HG03045 (cell line): ENCODE measurements around the gene CXCR5.
A peak's percentile ranks its signal among the peaks of the same experiment; 100 is the strongest.

ENCODE experiments used
- ATAC-seq: cut with Tn5 transposase; IDR thresholded peaks from one replicate; pipeline ENCODE4 v1.9.1; 2021; ENCODE audit warnings: mild to moderate bottlenecking, moderate library complexity; ENCODE audit not compliant: unreplicated experiment

Gene CXCR5

GRCh38 chr11:118873804-118874203 is 9.9 kb upstream of the CXCR5 start:
- ATAC-seq = no peak

DNA sequence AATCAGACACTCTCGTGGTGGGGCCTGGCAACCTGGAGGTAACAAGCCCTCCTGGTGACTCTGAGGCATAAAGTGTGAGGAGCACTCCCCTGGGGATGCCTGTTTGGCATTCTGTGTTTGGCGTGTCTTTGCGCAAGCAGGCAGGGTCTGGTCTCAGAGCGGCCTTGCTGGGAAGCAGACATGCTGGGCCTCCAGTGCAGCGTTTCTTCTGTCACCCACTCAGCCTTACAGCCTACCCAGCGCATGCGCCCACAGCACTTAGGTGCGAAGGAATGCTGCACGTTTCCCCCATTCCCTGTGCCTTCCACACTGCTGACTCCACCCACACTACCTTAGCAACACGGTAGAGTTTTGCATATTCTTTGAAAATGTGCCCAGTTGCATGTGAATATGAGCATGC is 7.4 kb upstream of the CXCR5 start:
- ATAC-seq = no peak

DNA sequence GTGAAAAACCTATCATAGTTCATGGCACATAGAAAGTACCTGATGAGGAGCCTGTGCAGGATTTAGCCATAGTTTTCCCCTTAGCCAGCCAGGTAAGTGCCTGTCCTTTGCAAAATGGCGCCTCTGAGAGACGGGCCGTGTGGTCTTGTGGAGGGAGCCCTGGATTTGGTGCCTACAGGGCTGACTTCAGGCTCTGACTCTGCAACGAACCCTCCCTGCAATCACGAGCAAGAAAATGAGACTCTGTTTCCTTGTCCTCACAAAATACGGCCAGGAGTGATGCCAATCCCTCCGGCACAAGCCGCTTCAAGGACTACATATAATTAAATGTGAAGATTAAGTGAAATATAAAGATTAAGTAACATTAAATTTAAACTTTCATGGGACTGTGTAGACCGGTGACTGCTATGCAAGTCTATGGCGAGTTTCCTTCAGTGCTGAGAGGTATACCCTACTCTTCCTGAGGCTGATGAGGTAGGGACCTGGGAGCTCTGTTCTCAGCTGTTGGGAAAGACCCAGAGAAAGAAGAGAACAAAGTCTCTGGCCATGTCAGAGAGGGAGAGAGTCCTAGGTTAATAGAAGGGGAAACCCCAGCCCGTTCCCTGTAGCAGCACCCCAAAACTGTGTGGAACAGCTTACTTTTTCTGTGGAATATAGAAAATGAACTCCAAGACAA is 6.1 kb upstream of the CXCR5 start:
- no peak for ATAC-seq

GRCh38 chr11:118878163-118878563 is 5.5 kb upstream of the CXCR5 start:
- no peak for ATAC-seq

DNA sequence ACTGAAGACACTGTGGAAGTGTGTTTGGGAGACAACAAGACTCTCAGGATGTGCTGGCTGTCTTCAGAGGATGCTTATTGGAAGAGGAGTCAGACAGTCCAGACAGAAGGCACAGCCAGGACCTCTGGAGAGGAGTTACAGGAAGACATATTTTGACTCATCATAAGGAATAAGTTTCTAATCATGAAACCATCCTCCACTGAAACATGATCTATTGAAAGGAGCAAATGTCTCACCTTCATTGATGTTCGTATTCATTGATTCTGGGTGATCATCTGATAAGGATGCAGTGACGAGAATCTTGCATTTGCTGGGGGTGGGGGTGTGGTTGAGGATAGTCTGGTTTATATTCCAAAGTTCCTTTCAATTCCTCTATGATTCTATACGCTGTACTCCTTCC is 2.5 kb upstream of the CXCR5 start:
- ATAC-seq = no peak

DNA sequence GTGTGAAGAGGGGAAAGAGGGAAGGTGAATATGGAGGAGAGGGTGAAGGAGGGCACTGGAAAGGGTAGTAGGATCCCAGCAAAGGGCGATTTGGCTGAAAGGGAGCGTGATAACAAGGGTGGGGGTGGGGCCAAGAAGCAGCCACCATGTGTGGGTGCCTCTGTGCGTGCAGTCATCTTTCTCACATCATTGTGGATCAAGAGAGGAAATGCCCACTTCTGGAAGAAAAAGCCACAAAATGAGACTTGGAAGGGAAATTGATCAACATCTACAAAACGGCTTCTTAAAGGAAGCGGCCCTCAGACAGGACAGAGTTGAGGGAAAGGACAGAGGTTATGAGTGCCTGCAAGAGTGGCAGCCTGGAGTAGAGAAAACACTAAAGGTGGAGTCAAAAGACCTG is 1.2 kb upstream of the CXCR5 start:
- no peak for ATAC-seq

DNA sequence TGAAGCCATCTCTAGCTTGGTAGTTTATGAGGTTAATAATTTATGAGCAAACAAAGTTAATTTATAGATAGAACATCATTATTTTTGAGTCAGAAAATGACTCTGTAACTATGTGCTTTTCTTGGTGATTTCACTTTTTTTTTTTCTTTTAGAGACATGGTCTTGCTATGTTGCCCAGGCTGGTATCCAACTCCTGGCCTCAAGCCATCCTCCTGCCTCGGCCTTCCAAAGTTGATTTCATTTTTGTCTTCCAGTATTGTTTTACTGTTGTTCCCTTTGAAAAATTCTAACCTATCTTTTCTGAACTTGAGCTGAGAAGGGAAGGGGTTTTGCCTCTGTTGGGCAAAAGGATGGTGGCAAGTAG is 706 bp upstream of the CXCR5 start:
- ATAC-seq = no peak

- ATAC-seq = no peak
Observed at GRCh38 chr11:118884875-118885274, 1.2 kb downstream of the CXCR5 start.

DNA sequence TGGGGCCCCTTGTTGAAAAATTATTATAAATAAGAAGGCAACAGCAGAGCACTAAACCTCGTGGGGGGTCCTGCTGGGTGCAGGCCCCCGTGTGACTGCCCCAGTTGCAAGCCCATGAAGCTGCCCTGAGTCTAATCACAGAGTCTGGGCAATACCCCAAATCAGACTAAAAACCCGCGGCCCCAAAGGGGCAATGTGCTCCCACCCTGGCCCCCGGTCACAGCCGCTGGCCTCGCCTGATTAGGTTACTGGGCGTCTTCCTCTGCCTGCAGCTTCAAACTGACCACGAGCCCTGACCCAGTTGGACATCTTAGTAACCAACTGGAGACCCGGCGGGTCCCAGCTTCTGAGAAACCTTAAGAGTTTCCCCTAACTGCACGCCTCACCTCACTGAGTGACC is 1.6 kb downstream of the CXCR5 start:
- no peak for ATAC-seq

DNA sequence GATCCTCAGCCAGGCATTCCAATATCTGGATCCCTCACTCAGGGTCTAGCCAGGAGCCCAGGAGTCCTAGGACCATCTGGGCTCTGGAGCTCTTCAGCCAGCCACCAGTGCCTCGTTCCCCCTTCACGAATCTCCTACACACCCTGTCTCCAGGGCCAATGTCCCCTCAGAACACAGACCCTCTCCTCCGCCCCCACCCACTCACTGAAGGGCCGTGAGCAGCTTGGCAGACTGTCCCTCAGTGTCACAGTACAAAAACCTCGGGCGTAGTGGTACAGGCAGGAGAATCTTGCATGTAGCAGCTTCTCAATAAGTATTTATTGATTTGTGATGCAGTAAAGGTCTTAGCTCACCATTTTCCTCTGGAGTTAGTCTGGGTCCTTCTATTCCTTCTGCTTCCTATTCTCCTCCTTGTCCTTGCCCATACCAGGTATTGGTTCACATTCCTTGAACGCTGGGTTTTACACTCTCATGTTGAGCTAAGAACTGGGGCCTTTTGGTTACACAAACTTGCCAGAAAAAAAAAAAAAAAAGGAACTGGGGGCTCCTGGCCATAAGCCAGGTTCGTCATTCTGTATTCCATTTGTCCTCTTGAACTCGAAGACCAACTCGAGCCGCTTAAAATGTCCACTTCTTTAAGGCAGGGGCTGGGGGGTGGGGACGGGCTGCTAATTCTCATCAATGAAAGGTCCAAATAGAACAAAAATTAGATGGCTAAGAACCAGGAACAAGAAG is 2.3 kb downstream of the CXCR5 start:
- no peak for ATAC-seq

DNA sequence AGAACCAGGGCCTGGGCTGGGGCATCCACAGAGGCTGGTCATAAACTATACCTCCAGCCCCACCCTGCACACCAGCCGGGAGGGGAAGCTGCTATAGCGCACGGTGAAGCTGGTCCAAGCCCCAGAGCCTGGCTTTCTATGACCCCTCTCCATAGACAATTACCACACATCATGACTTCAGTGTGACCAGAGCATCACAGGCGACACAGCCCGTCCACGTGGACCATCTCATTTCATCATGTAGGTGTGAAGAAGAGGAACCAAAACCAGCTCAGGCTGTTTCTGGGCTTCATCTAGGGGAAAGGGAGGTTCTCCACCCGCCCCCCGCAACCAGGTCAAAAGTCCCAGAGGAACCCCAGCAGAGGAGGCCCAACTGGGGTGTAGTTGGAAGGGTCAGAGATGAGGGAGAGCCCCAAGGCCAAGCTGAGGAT is 3.0 kb downstream of the CXCR5 start:
- ATAC-seq = peak; percentile 43

GRCh38 chr11:118887206-118887605 is 3.5 kb downstream of the CXCR5 start:
- no peak for ATAC-seq

GRCh38 chr11:118888398-118888797 is 4.7 kb downstream of the CXCR5 start:
- ATAC-seq = no peak

GRCh38 chr11:118889797-118890196 is 6.1 kb downstream of the CXCR5 start:
- ATAC-seq = no peak

GRCh38 chr11:118892514-118892913 is 8.8 kb downstream of the CXCR5 start:
- no peak for ATAC-seq

DNA sequence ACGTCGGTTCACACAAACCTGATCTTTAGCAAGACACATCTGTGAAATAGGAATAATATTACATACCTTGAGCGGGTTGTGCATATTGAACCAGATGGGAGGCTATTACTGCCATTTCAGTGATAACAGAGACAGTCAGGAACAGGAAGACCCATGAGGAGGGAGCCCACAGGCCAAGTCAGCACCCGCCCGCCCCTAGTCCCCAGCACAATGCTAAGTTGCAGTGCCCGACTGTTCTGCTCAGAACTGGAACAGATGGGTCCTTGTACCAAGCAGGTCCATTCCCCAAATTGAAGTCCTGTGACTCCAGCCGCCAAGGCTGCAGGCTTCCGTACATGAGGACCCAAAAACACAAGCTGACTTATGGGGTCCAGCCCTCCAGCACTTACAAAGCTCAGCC is 9.3 kb downstream of the CXCR5 start:
- ATAC-seq = no peak

DNA sequence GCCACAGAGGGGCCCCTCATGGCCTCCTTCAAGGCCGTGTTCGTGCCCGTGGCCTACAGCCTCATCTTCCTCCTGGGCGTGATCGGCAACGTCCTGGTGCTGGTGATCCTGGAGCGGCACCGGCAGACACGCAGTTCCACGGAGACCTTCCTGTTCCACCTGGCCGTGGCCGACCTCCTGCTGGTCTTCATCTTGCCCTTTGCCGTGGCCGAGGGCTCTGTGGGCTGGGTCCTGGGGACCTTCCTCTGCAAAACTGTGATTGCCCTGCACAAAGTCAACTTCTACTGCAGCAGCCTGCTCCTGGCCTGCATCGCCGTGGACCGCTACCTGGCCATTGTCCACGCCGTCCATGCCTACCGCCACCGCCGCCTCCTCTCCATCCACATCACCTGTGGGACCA is 10.0 kb downstream of the CXCR5 start:
- no peak for ATAC-seq

DNA sequence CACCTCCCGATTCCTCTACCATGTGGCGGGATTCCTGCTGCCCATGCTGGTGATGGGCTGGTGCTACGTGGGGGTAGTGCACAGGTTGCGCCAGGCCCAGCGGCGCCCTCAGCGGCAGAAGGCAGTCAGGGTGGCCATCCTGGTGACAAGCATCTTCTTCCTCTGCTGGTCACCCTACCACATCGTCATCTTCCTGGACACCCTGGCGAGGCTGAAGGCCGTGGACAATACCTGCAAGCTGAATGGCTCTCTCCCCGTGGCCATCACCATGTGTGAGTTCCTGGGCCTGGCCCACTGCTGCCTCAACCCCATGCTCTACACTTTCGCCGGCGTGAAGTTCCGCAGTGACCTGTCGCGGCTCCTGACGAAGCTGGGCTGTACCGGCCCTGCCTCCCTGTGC is 10.5 kb downstream of the CXCR5 start:
- ATAC-seq = no peak

DNA sequence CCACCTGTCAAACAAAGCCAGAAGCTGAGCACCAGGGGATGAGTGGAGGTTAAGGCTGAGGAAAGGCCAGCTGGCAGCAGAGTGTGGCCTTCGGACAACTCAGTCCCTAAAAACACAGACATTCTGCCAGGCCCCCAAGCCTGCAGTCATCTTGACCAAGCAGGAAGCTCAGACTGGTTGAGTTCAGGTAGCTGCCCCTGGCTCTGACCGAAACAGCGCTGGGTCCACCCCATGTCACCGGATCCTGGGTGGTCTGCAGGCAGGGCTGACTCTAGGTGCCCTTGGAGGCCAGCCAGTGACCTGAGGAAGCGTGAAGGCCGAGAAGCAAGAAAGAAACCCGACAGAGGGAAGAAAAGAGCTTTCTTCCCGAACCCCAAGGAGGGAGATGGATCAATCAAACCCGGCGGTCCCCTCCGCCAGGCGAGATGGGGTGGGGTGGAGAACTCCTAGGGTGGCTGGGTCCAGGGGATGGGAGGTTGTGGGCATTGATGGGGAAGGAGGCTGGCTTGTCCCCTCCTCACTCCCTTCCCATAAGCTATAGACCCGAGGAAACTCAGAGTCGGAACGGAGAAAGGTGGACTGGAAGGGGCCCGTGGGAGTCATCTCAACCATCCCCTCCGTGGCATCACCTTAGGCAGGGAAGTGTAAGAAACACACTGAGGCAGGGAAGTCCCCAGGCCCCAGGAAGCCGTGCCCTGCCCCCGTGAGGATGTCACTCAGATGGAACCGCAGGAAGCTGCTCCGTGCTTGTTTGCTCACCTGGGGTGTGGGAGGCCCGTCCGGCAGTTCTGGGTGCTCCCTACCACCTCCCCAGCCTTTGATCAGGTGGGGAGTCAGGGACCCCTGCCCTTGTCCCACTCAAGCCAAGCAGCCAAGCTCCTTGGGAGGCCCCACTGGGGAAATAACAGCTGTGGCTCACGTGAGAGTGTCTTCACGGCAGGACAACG is 11.7 kb downstream of the CXCR5 start:
- ATAC-seq = no peak

DNA sequence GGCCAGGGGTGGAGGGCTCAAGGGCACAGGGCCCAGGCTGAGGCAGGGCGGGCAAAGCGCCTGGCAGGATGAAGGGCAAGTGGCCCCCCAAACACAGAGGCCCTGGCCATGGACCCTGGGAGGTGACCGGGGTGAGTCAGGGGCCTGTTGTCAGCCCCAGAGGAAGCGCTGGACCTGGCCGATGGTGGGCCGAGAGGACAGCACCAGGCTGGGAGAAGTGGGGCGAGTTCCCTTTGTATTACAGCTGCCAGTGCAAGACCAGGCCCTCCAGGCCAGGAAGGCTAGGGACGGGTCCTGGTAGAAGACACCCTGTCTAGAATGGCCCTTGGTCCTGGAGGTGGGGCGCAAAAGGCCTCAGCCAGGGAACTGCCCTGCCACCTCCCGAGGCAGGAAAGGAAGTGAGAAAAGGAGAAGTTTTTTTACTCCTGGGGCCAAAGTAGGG is 12.8 kb downstream of the CXCR5 start:
- ATAC-seq = no peak

- ATAC-seq = no peak
Observed at GRCh38 chr11:118896921-118897591, 13.4 kb downstream of the CXCR5 start.
